Measurements from ENCODE around the gene SRGAP2B. TPM values are rescaled to one million over a fixed set of nuclear protein-coding genes. Genes with fewer than 3 reads are reported as not detected.
A peak's percentile ranks its signal among the peaks of the same experiment; 100 is the strongest.
"Not testable (repeated sequence)": the region's sequence is repeated elsewhere in the genome, so short reads cannot be mapped to it uniquely, and the experiment has no call there.

The SRGAP2B gene
- total RNA-seq, 1 donor from 2014 or later, result 45.6 TPM

DNA sequence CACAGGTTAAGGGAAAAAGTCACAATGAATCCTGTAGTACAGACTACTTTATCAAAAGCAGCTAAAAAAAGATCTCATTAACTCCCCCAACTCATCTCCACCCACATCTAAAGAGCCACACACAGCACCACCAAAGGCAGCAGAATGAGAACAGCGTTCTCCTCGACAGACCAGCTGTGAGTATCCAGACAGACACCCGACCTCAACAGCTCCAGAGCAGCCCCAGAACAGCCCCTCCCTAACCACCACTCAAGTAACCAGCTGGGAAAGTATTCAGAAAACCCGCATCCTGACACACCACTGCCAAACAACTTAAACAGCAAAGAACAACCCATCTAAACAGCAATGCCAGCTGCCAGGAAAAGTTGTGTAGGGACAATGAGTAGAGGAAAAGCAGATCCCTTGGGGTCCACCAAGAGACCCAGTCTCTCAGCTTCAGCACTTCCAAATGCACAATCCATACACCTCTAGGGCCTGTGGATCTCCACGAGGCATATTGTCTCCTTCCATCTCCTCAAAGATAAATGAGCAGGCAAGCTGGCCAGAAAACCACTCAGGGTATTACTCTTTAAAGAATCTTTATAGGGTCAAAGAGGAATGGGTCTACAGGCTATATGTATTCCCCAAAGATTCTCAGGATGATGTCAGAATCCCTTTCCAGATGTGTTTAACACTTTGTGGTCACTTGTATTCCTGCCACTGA is 49.4 kb downstream of the SRGAP2B start:
- DNase-seq (ENCODE audit: low read depth in 2 of 2), result not testable (repeated sequence)

DNA sequence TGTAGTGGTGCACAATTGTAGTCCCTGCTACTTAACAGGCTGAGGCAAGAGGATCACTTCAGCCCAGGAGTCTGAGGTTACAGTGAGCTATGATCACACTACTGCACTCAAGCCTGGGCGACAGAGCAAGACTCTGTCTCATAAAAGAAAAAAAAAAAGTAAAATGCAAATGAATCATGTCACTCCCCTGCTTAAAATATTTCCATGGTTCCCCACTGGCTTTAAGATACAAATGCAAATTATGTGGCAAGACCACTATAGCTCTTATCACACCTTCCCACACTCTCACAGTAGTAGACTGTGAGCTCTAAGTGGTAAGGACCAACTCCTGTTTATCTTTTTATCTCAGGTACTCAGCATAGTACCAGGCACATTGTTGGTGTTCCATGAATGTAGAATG is 53.6 kb downstream of the SRGAP2B start:
- DNase-seq (ENCODE audit: low read depth in 2 of 2), result not testable (repeated sequence)

DNA sequence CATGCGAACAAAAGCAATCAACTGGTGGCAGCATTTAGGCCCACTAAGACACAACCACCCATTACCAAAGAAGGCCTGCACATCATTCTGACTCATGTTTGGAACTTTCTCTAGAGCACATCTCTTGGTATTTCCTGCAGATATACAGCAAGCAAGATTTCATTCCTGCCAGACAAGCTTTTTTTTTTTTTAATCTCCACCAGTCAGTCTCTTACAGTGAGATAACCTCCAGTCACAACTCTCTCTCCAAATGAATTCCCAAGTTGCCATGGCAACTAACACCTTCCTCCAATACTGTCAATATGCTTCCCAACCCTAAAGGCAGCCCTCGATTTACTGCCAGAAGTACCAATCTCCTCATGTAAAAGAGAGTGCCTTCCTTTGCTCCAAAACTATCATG is 59.1 kb downstream of the SRGAP2B start:
- DNase-seq (ENCODE audit: low read depth in 2 of 2), result not testable (repeated sequence)

DNA sequence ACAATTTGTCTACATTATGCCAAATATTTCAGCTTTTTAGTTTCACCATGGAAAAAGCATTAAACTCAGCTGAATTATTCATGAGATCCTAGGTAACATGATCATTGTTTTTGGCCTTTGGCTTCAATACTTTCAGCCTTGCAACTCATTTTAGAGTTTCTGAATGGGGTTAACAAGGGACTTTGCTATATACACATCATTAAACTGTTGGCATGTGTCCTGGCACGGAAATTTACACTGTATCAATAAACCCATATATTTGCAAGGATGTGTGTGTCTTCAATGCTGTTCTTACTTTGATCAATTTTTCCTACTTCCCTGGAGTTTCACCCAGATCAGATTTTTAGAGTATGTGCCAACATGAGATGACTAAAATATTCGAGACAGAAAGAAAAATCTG is 61.6 kb downstream of the SRGAP2B start:
- not testable (repeated sequence) for DNase-seq (ENCODE audit: low read depth in 2 of 2)

DNA sequence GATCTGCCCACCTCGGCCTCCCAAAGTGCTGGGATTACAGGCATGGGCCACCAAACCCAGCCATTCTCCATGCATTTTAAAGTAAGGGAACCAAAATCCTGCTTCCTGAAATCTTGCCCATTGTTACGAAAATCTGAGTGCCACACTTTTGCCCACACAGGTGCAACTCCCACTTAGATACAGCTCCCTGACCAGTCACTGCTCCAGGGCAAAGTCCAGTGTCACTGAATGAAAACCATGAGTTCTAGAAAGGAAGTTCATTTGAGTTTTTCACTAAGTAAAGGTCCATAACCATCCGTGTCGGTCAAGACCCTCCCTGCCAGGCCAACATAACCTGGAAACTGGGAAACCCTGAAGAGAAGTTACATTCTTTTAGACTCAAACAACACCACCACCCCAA is 67.9 kb downstream of the SRGAP2B start:
- DNase-seq (ENCODE audit: low read depth in 2 of 2), result not testable (repeated sequence)

DNA sequence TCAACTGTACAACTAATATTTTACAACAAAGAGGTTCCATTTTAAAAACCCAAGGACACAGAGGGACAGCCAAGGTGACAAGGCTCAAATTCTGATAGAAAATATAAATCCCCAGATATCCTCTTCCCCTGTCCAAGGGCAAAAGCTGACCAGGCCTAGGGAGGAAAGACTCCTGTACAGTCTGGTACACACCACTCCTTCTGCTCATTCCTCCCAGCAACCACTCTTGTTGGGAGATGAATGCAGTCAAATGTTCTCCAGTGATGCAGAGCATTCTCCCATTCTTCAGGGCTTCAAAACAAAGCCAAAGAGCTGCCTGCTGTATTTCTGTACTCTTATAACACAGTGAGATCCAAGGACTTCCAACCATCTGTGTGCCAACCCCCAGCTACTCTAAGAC is 69.8 kb downstream of the SRGAP2B start:
- DNase-seq (ENCODE audit: low read depth in 2 of 2), result not testable (repeated sequence)

DNA sequence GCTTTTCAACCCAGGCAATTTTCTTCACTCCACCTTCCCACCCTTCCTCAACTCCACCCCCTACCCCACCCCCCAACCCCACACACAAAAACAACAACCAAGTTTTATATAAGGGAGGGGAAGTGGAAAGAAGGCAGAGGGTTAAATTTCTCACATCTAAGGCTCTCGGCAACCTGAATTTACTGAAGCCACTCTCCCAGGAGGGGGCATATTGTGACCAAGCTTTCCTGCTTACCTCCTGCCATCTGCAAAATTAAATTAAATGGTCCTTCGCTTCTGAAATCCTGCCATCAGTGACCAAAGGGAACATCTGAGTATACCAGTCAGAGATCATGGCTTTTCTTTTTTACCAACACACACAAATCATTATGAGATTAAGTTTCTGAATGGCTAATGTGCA is 72.9 kb downstream of the SRGAP2B start:
- DNase-seq (ENCODE audit: low read depth in 2 of 2), result not testable (repeated sequence)

DNA sequence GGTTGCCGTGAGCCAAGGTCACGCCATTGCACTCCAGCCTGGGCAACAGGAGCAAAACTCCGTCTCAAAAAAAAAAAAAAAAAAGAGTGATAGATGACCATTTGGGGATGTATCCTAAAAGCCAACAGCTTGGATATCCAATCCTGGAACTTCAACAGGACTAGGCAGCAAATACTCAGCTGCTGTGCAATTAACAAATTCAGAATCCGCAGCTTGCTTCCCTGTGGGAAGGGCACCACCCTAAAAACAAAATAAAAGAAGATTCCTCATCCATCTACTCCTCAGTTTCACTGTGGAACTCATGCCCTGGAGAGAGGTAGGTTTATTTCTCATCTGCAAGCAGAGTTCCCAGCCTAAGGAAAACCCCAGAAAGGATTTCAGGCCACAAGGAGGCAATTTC is 73.4 kb downstream of the SRGAP2B start:
- DNase-seq (ENCODE audit: low read depth in 2 of 2), result not testable (repeated sequence)

DNA sequence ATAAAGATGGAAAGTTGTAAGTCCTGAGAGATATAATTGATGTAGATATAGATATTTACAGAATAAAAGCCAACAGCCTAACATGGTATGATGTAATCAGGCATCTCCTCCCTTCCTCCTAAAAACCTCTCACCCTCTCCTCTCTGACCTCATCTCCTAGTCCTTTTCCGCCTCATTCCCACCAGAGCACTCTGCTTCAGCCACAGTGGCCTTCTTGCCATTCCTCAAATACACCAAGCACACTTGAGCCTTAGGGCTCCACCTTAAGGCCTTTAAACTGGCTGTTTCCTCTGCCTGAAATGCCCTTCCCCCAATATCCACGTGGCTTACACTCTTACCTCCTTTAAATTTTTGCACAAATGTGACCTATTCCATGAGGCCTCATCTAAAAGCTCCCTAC is 75.4 kb downstream of the SRGAP2B start:
- not testable (repeated sequence) for DNase-seq (ENCODE audit: low read depth in 2 of 2)

DNA sequence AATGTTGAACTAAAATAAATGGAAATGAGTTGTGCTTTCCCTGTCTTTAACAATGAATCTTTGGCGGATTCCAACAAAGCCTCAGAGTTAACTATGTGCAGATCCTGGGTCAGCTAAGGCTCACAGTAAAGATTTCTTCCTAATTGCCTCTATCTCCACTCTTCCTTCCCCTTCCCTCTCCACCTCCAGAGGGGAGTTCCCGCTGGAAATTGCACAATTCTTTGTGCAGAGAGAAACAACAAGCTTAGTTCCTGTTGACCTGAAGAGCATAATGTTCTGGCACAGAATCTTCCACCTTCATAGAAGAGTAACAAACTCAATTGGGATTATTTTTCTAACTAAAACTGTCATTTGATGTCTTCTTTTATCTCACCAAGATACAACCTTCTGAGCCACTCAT is 77.4 kb downstream of the SRGAP2B start:
- peak in 1 of 2 donors; percentile 7 for DNase-seq (ENCODE audit: low read depth in 2 of 2)

DNA sequence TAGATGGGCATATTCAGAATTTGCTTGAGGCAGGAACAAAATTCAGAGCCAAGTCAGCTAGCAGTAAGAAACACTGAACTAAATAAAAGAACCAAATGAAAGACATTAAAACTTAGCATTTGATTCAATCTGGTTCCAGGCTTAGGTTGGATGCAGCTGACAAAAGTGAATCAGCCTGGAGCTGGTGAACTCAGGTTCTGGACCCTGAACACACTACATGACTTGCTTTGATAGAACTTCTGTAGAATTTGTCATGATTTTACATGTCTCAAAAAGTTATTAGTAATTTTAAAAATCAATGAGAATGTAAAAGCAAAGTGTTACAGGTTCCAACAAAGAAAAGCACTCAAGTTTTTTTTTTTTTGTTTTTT is 78.7 kb downstream of the SRGAP2B start:
- DNase-seq (ENCODE audit: low read depth in 2 of 2), result not testable (repeated sequence)

DNA sequence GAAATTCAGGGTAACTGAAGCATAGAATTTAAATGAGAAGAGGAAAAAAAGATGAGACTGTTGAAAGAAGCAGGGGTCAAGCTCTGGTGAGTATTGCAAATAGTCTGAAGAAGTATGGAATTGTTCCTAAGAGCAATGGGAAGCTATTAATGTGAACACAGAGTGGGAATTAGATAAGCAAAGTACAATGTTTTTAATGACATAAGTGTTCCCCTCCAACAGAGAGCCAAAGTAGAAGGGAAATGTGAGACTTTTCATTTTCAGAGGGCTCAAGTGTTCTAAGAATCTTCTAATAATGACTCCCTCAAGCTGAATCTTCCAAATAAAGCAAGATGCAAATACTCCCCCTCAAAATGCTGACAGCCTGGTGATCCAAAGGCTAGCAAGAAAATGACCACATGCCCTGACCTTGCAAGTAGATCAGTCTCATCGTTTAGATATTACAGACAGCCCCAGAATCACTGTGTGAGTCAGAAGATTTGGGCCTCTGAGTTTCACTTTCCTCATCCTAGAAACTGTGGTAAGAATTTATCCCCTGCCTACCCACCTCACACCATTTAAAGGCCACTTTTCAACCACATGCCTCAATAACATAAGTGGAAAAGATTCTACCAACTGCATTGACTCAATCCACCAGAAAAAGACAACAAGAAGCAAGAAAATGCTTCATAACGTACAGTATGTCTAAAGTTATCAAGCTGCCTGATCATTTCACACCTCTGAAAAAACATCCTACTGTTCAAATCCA is 79.2 kb downstream of the SRGAP2B start:
- not testable (repeated sequence) for DNase-seq (ENCODE audit: low read depth in 2 of 2)

DNA sequence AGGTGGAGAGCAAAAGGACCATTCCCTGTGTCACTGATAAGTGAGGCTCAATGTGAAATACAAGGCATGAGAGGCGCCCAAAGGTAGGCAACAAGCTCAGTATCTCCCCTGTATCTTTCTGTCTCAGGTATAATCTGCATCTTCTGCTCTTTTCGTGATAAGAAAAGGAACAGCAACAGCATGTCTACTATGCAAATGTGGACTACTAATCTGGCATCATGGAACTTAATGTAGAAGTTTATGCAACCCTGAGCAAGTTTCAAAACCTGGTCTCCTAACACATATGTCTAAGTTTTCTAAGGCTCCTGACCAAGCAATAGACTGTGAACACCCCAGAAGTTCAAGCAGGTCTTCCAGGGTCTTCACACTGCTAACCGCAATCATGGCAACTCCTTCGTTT is 81.8 kb downstream of the SRGAP2B start:
- not testable (repeated sequence) for DNase-seq (ENCODE audit: low read depth in 2 of 2)

DNA sequence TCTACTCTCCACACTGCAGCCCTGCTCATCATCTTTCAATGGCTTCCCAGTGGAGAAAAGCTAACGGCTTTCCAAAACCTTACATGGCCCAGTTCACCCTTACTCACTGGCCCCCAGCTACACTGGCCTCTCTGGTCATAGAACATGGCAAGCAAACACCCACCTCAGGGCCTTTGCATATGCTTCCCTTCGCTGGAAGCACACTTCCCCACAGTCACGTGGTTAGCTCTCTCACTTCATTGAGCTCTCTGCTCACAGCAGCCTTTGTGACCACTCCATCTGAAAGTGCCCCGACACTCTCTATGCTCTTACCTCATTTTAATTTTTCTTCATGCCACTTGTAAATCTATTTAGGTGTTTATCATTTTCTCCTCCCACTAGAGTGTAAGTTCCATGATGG is 83.3 kb downstream of the SRGAP2B start:
- not testable (repeated sequence) for DNase-seq (ENCODE audit: low read depth in 2 of 2)

DNA sequence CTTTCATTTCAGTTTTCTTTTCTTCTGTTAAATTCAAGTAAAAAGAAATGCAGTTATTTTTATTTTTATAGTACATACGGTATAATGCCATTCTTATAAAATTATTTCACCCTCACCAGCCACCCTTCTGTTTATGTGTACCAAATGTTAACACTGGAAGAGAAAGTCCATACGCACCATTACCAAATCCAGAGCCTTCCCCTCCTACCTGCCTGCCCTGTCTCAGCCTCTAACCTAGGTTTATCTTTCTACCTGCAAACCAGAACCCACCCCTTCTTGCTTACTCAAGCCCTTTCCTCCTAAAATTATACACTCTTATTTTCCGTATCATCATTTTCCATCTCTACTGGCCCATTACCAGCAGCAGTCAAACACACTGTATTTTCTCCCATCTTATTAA is 84.5 kb downstream of the SRGAP2B start:
- DNase-seq (ENCODE audit: low read depth in 2 of 2), result not testable (repeated sequence)

DNA sequence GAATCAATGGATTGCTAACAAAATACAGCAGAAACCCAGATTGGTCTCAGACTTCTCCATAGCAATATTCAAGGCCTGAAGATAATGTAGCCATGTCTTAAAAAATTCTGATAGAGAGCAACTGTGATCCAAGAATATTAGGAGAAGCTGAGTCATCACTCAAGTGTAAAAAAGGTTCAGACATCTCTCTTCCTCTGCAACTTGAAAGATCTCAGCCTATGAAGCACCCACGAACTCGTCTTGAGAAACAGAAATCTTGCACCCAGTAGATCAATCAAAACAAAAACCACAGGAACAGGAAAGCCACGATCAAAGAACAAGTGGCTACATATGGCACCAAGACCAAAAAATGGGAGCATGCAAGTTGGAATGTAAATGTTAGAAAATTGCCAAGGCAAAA is 85.2 kb downstream of the SRGAP2B start:
- not testable (repeated sequence) for DNase-seq (ENCODE audit: low read depth in 2 of 2)

DNA sequence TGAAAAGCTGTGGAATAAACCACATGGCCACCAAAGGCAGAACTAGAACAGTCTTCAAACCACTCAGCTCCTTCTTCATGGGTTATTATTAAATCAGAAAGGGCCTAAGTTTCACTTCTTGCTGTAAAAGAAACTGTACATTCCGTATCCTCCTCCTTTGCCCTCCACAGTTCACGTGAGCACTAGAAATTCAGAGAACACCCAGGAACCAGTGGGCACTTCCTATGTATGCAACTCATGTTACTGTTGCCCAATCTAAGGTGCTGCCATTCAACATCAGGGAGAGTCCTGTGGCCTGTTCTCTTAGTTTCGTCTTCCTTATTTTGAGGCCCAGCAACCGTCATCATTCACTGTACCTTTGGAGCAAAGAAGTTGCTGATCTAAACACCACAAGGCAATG is 86.7 kb downstream of the SRGAP2B start:
- DNase-seq (ENCODE audit: low read depth in 2 of 2), result not testable (repeated sequence)

DNA sequence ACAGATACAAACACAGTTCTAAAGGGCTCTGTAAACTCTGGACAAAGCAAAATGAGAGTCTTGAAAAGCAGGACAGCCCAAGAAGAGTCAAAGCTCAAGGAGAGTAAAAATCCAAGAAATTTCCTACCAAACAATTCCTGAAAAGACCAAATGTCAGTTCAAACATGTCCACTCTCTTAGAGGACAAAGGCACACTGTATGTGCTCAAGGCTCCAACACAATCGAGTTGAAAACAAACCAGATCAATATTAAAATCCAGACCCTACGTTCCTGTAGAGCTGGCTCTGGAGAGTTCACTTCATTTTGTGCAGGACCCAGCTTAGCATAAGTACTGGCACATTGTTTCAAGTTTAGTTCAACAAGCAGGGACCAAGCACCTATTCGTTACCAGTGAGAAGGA is 90.0 kb downstream of the SRGAP2B start:
- not testable (repeated sequence) for DNase-seq (ENCODE audit: low read depth in 2 of 2)

DNA sequence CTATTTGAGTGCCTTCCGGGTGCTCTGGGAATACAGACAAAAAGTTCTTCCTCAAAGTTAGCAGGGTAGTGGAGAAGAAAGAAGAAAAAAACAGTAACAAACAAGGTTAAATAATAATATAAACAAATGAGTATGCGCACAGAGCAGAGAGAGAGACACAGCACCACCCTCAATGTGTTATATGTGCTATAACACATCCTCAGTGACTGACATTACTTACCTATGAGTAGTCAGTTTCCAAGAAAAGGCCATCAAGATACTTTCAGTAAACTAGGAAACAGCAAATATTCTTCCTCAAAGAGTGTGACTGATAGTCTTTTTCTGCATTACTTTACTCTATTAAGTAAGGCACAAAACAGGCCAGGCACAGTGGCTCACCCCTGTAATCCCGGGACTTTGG is 93.7 kb downstream of the SRGAP2B start:
- DNase-seq (ENCODE audit: low read depth in 2 of 2), result not testable (repeated sequence)

DNA sequence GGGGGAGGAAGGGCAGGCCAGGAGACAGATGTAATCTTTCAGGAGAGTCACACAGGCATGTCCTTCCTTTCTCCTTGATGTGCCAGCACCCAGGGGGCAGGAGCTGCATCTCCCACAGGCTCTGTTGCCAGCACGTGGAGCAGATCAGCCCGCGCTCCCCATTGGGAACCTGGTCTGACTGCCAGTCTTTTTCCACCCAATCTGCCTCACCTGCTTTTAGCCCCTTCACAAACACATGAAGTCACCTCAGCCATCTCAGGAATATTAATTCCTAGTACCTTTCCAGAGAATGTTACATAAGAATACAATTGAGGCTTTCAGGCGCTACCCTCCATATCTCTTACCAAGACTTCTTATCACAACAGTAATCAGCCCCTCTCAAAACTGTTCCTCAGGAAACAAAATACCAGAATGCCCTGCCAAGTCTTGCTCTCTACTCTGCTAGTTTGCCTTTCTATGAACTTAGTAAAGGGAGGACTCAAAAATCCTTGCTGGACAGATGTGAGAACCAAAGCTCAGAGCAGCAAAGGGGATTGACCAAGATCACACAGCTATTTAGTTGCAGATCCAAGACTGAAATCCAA is 94.3 kb downstream of the SRGAP2B start:
- DNase-seq (ENCODE audit: low read depth in 2 of 2), result not testable (repeated sequence)

DNA sequence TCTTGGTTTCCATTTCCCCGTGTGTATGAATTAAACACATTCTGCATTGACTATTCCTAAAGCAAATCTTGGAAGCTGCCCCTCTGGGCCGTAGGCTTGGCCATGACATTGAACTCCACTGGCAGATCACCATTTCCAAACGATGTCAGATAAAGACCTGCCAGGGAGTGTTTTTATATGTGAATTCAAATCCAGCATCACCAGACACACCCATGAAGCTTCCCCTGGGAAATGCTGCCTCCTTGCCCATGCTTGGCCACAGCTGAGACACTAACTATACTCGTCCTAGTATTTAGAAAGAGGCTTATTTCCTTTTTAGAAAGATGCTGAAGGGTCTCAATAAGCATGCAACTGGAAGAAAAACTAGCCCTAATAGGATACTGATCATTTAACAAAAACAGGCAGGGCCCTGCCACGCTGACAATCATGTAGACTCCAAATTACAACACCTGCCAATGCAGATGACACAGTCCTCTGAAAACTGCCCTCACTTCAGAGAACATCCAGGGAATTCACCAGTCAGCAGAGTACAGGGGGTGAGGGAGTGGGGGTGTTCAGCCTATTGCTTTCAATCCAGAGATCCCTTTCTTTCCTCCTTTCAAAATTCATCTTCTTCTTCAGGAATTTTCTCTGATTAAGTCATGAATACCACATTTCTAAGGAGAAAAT is 94.9 kb downstream of the SRGAP2B start:
- DNase-seq (ENCODE audit: low read depth in 2 of 2), result not testable (repeated sequence)

DNA sequence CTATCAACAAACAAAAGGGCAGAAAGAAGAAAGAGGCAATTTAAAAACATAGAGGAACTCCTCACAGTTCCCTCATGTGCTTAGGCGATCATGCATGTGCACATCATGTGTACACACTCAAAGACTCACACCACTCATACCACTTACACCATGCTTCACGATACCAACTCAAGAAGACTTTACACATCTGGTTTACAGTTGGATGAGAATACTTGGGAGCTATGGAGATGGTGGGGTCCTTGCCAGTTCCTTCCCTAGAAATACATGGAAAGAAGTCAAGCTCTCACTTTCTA is 96.2 kb downstream of the SRGAP2B start:
- DNase-seq (ENCODE audit: low read depth in 2 of 2), result not testable (repeated sequence)
